Sigmoid colon (tissue), 7 donors: Measurements from ENCODE around the gene SYNRG. TPM values are rescaled to one million over a fixed set of nuclear protein-coding genes. Genes with fewer than 3 reads are reported as not detected.
A peak's percentile ranks its signal among the peaks of the same experiment; 100 is the strongest.

Source experiments
- DNase-seq: peaks from one replicate; pipeline ENCODE4 v3.0.0-alpha.2; 2019
- H3K27ac ChIP-seq, 4 donors: fragments of 200-600 bp; sonication (generic); one replicate each; pipeline ENCODE4 v1.5.1; 2016 to 2019; ENCODE audit warnings: mild to moderate bottlenecking in 1 of 4
- H3K27me3 ChIP-seq, 3 donors: fragments of 200-600 bp; sonication (generic); one replicate each; pipeline ENCODE4 v1.5.1; 2019; ENCODE audit warnings: mild to moderate bottlenecking in 1 of 3
- H3K36me3 ChIP-seq, 4 donors: fragments of 200-600 bp; sonication (generic); one replicate each; pipeline ENCODE4 v1.5.1; 2016 to 2019
- H3K4me1 ChIP-seq, 4 donors: fragments of 200-600 bp; sonication (generic); one replicate each; pipeline ENCODE4 v1.5.1; 2017 to 2019
- H3K4me3 ChIP-seq, 4 donors: fragments of 200-600 bp; sonication (generic); one replicate each; pipeline ENCODE4 v1.5.1; 2017 to 2019; ENCODE audit warnings: mild to moderate bottlenecking in 2 of 4, moderate library complexity in 1 of 4
- H3K9me3 ChIP-seq, 4 donors: fragments of 200-600 bp in 3 of 4; sonication (generic) in 3 of 4; one replicate each; pipeline versions ENCODE4 v1.5.1 to v1.6.1; 2013 to 2019
- EP300 ChIP-seq, 4 donors: sonication (generic); formaldehyde crosslinking; IDR thresholded peaks; one replicate each; pipeline ENCODE4 v1.6.1; 2017; ENCODE audit warnings: antibody characterized with exemption in 4 of 4
- POLR2A ChIP-seq, 2 donors: fragments of 450-650 bp; IDR thresholded peaks; one replicate each; pipeline ENCODE4 v1.6.1; 2016; ENCODE audit warnings: antibody characterized with exemption in 2 of 2, mild to moderate bottlenecking in 2 of 2, moderate library complexity in 2 of 2
- POLR2AphosphoS5 ChIP-seq, 4 donors: sonication (generic); formaldehyde crosslinking; IDR thresholded peaks; one replicate each; pipeline ENCODE4 v1.6.1; 2017; ENCODE audit warnings: antibody characterized with exemption in 4 of 4
- WGBS, 2 donors: extraction: QIAGEN DNeasy Blood & Tissue Kit; methylation state at CpG; one replicate each; pipeline ENCODE4 v1.1.7; 2013; 5-methylcytosine and 5-hydroxymethylcytosine counted together
- intact Hi-C: fragments of 100-400 bp; cut with DNase I; formaldehyde crosslinking; loops from one replicate; pipeline ENCODE4 v1.15.1; 2023
- polyA plus RNA-seq, 3 donors: library from polyadenylated mRNA; stranded (reverse); fragments of 200-250 nt; gene quantifications; one replicate each; pipeline ENCODE4 v1.2.3, GENCODE V29; 2013
- total RNA-seq, 4 donors: library from RNA; depleted of rRNA; stranded (reverse); fragments of >200 nt; gene quantifications; one replicate each; pipeline ENCODE4 v1.1.0, GENCODE V29; 2016
- TF ChIP-seq, protein P1 (sequence below), 4 experiments: fragments of 450-650 bp in 3 of 4; fragments of 200-600 bp in 1 of 4; IDR thresholded peaks; one replicate each; pipeline ENCODE4 v1.5.1; 2016 to 2019; ENCODE audit warnings: antibody characterized with exemption in 4 of 4, mild to moderate bottlenecking in 3 of 4, moderate library complexity in 2 of 4
- donor health status: healthy with polysubstance abuse.
- donor health status: Bipolar disorder and iron deficiency.
- donor health status: healthy.

Gene SYNRG
- total and polyA plus RNA-seq, 7 donors: 7.4 to 26.0 (median 18.9) TPM

DNA sequence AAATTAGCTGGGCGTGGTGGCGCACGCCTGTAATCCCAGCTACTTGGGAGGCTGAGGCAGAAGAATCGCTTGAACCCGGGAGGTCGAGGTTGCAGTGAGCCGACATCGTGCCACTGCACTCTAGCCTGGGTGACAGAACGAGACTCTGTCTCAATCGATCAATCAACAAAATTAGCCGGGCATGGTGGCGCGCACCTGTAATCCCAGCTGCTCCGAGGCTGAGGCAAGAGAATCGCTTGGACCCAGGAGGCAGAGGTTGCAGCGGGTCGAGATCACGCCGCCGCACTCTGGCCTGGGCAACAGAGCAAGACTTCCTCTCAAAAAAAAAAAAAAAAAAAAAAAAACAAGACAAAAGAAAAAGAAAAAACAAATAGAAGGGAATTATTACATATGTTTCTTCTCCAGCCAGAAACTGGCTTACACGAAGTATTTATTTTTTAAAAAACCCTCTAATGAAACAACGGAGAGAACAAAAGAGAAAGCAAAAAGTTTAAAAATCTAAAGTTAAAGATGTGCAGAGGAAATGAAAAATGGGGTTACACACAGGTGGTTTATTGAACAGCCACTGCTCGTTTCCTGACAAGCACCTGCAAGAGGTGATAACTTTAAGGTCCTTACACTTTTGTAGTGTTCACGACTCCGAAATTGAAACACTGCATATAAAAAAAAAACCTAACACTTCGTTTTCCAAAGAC lies 1.4 kb downstream of the SYNRG start:
- H3K9me3 ChIP-seq: no peaks in the 10 kb centered on the region
- intact Hi-C loops: loop anchor here (2.0 kb wide), 1 partner anchor 117 kb away; no protein-coding TSS in a partner anchor
- DNase-seq: no peak
- H3K27me3 ChIP-seq: no peaks in the 10 kb centered on the region
- peaks cover 0 to 8% (median 0%) of the 10 kb centered on the region in 4 donors for H3K36me3 ChIP-seq
- peaks cover 0 to 39% (median 12%) of the 10 kb centered on the region in 4 donors for H3K4me1 ChIP-seq
- peak overlapping the region; percentile 93 to 97 (median 94) for H3K27ac ChIP-seq
- TF ChIP-seq POLR2AphosphoS5 (IDR thresholded peaks at IDR 0.05) (no peak), EP300 (IDR thresholded peaks at IDR 0.05) (no peak), POLR2A (IDR thresholded peaks at IDR 0.05) (no peak)
- TF ChIP-seq, protein P1, sequence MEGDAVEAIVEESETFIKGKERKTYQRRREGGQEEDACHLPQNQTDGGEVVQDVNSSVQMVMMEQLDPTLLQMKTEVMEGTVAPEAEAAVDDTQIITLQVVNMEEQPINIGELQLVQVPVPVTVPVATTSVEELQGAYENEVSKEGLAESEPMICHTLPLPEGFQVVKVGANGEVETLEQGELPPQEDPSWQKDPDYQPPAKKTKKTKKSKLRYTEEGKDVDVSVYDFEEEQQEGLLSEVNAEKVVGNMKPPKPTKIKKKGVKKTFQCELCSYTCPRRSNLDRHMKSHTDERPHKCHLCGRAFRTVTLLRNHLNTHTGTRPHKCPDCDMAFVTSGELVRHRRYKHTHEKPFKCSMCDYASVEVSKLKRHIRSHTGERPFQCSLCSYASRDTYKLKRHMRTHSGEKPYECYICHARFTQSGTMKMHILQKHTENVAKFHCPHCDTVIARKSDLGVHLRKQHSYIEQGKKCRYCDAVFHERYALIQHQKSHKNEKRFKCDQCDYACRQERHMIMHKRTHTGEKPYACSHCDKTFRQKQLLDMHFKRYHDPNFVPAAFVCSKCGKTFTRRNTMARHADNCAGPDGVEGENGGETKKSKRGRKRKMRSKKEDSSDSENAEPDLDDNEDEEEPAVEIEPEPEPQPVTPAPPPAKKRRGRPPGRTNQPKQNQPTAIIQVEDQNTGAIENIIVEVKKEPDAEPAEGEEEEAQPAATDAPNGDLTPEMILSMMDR (IDR thresholded peaks at IDR 0.05): no peak
- 47 to 72% methylated on average over 26 of the region's 26 CpGs for WGBS, 2 donors
- H3K4me3 ChIP-seq: peak overlapping the region; percentile 84 to 97 (median 94)

DNA sequence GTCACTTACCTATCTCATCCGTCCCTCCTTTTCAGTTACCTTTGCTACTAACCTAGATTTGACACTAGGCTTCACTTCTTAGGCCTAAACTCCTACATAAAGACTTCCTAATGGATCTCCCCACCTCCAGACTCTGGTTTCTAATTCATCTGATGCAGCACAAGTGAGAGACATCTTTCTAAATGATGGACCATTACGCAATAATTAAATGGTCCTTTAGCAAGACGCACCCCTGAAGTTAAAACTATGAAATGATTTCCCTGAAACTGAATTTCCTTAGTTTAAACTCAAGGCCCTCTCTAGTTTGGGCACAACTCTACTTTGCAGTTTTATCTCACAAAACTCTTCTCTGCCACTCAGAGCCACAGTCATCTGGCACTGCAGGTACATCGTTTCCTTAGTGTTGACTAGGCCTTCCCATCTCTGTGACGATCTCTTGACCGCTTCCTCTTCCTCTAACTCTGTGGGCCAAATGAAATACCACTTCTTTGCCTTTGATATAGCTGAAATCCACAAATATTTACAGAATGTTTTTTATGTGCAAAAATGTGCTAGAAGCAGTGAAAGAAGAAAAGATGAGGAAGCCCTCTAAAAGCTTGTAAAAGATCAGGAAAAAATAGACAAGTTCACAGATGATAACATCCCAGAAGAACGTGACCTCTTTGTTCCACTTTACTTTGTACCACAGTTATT lies 3.3 kb downstream of the SYNRG start:
- 58 to 82% methylated on average over 7 of the region's 7 CpGs for WGBS, 2 donors
- TF ChIP-seq POLR2A (IDR thresholded peaks at IDR 0.05): no peak
- TF ChIP-seq EP300 (IDR thresholded peaks at IDR 0.05): no peak
- TF ChIP-seq, protein P1 (IDR thresholded peaks at IDR 0.05): no peak
- TF ChIP-seq POLR2AphosphoS5 (IDR thresholded peaks at IDR 0.05): no peak
- no peaks in the 10 kb centered on the region for H3K27me3 ChIP-seq
- no peaks in the 10 kb centered on the region for H3K36me3 ChIP-seq
- H3K4me1 ChIP-seq: peaks cover 0 to 39% (median 12%) of the 10 kb centered on the region in 4 donors
- no peak for DNase-seq
- H3K4me3 ChIP-seq: no peak overlapping the region
- intact Hi-C loops: no loop called here
- no peak overlapping the region for H3K27ac ChIP-seq
- H3K9me3 ChIP-seq: no peaks in the 10 kb centered on the region

DNA sequence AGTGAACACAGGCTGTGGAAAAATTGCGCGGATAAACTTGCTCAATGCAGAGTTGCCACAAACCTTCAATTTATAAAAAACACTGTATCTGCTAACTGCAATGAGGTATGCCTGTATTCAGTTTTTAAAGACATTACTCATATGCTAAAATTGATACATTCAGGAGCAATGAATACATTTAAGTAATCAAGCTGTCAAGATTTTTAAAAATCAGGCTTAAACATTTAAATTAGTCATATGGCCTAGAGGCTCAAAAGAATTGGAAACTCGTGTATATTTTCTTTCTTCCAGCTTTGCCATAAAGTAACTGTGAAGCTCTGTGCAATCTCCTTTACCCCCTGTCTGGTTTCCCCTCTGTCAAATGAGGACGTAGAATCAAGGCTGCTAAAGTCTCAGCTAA lies 4.1 kb downstream of the SYNRG start:
- Histone ChIP-seq H3K4me3 (no peak overlapping the region), H3K9me3 (no peaks in the 10 kb centered on the region), H3K27ac (no peak overlapping the region), H3K27me3 (no peaks in the 10 kb centered on the region), H3K4me1 (peaks cover 0 to 39% (median 12%) of the 10 kb centered on the region in 4 donors), H3K36me3 (peaks cover 0 to 7% (median 0%) of the 10 kb centered on the region in 4 donors)
- TF ChIP-seq POLR2A (IDR thresholded peaks at IDR 0.05) (no peak), POLR2AphosphoS5 (IDR thresholded peaks at IDR 0.05) (no peak)
- TF ChIP-seq, protein P1 (IDR thresholded peaks at IDR 0.05): no peak
- 81 to 84% methylated on average over 4 of the region's 4 CpGs for WGBS, 2 donors
- intact Hi-C loops: no loop called here
- DNase-seq: no peak

DNA sequence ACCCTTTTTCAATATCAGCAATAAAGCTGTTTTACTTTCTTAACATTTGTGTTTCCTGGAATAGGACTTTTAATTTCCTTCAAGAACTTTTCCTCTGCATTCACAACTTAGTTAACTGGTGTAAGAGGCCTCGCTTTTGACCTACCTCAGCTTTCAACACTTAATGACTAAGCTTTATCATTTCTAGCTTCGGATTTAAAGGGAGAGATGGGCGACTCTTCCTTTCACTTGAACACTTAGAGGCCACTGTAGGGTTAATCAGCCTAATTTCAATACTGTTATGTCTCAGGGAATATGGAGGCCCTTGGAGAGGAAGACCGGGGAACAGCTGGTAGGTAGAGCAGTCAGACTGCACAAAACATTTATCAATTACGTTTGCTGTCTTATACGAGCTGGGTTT lies 4.7 kb downstream of the SYNRG start:
- Histone ChIP-seq H3K27me3 (no peaks in the 10 kb centered on the region), H3K9me3 (no peaks in the 10 kb centered on the region), H3K4me1 (peaks cover 0 to 34% (median 10%) of the 10 kb centered on the region in 4 donors), H3K36me3 (peaks cover 0 to 12% (median 0%) of the 10 kb centered on the region in 4 donors), H3K4me3 (no peak overlapping the region), H3K27ac (no peak overlapping the region)
- no peak for DNase-seq
- TF ChIP-seq EP300 (IDR thresholded peaks at IDR 0.05): no peak
- no peak for TF ChIP-seq POLR2AphosphoS5 (IDR thresholded peaks at IDR 0.05)
- TF ChIP-seq, protein P1 (IDR thresholded peaks at IDR 0.05): no peak
- TF ChIP-seq POLR2A (IDR thresholded peaks at IDR 0.05): no peak
- 81 to 82% methylated on average over 6 of the region's 6 CpGs for WGBS, 2 donors
- intact Hi-C loops: no loop called here
